ENCODE data around the gene SHISA9.

DNA sequence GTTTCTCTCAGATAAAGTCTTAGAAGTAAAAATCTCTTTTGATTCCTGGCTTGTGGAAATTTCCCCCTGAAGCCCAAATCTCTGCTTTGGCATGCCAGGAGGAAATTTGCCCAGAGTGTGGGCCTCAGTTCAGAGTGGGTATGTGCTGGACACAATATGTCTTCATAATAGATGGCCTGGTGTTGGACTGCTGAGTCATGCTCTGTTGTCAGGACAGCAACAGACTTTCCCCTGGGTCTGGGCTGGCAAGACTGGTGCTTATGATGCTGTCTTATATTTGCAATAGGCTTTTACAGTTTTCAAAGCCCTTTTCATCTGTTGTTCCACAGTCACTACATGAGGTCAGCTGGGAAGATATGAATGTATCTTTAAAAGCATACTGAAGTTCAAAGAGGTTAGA, 57.0 kb downstream of the SHISA9 start:
- no peak for TF ChIP-seq POLR2A (IDR thresholded peaks at IDR 0.05)
- TF ChIP-seq, protein P1, sequence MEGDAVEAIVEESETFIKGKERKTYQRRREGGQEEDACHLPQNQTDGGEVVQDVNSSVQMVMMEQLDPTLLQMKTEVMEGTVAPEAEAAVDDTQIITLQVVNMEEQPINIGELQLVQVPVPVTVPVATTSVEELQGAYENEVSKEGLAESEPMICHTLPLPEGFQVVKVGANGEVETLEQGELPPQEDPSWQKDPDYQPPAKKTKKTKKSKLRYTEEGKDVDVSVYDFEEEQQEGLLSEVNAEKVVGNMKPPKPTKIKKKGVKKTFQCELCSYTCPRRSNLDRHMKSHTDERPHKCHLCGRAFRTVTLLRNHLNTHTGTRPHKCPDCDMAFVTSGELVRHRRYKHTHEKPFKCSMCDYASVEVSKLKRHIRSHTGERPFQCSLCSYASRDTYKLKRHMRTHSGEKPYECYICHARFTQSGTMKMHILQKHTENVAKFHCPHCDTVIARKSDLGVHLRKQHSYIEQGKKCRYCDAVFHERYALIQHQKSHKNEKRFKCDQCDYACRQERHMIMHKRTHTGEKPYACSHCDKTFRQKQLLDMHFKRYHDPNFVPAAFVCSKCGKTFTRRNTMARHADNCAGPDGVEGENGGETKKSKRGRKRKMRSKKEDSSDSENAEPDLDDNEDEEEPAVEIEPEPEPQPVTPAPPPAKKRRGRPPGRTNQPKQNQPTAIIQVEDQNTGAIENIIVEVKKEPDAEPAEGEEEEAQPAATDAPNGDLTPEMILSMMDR (IDR thresholded peaks at IDR 0.05) = no peak
